Liver (tissue), 3 donors: ENCODE data around the gene CES2.

Experiments
- EGR1 ChIP-seq, 2 donors: IDR thresholded peaks; 2 replicates each; pipeline ENCODE4 v1.6.1; 2016 to 2018; ENCODE audit warnings: antibody characterized with exemption in 2 of 2, low read depth in 2 of 2
- HNF4A ChIP-seq, 2 donors: conservative IDR thresholded peaks; 2 replicates each; pipeline ENCODE4 v1.6.1; 2016; ENCODE audit warnings: antibody characterized with exemption in 2 of 2, mild to moderate bottlenecking in 2 of 2
- TF ChIP-seq, protein P1 (sequence below): fragments of 150-350 bp; IDR thresholded peaks from 2 replicates; pipeline ENCODE4 v1.5.1; 2017; ENCODE audit warnings: improper control_type of control experiment, low read depth, low read length; ENCODE audit not compliant: missing input control
- TF ChIP-seq, protein P2 (sequence below): IDR thresholded peaks from 2 replicates; pipeline ENCODE4 v1.6.1; 2016; ENCODE audit warnings: antibody characterized with exemption, mild to moderate bottlenecking
- TF ChIP-seq, protein P3 (sequence below): IDR thresholded peaks from 2 replicates; pipeline ENCODE4 v1.6.1; 2016; ENCODE audit warnings: antibody characterized with exemption
- donor health status: healthy.
- donor health status: healthy.

DNA sequence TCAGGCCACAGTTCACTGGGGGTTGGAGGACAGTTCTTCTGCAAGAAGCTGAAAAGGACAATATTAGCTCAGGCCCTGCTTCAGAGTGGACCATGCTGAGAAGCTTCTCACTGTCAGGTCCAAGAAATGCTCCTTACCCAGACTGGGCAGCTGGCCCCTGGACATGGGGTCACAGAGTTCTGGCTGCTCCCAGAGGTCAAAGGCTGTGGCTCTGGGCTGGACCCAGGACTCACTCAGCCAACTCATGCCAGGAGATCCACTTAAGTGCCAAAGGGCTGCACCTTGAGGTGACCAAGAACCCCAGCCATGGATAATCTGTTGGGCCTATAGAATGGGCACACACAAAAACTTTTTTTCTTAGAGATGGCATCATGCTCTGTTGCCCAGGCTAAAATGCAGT is 4.0 kb downstream of the CES2 start:
- TF ChIP-seq, protein P1, sequence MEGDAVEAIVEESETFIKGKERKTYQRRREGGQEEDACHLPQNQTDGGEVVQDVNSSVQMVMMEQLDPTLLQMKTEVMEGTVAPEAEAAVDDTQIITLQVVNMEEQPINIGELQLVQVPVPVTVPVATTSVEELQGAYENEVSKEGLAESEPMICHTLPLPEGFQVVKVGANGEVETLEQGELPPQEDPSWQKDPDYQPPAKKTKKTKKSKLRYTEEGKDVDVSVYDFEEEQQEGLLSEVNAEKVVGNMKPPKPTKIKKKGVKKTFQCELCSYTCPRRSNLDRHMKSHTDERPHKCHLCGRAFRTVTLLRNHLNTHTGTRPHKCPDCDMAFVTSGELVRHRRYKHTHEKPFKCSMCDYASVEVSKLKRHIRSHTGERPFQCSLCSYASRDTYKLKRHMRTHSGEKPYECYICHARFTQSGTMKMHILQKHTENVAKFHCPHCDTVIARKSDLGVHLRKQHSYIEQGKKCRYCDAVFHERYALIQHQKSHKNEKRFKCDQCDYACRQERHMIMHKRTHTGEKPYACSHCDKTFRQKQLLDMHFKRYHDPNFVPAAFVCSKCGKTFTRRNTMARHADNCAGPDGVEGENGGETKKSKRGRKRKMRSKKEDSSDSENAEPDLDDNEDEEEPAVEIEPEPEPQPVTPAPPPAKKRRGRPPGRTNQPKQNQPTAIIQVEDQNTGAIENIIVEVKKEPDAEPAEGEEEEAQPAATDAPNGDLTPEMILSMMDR: no peak
- TF ChIP-seq HNF4A (conservative IDR thresholded peaks at IDR 0.05): peak; percentile 72 to 76
- TF ChIP-seq, protein P2, sequence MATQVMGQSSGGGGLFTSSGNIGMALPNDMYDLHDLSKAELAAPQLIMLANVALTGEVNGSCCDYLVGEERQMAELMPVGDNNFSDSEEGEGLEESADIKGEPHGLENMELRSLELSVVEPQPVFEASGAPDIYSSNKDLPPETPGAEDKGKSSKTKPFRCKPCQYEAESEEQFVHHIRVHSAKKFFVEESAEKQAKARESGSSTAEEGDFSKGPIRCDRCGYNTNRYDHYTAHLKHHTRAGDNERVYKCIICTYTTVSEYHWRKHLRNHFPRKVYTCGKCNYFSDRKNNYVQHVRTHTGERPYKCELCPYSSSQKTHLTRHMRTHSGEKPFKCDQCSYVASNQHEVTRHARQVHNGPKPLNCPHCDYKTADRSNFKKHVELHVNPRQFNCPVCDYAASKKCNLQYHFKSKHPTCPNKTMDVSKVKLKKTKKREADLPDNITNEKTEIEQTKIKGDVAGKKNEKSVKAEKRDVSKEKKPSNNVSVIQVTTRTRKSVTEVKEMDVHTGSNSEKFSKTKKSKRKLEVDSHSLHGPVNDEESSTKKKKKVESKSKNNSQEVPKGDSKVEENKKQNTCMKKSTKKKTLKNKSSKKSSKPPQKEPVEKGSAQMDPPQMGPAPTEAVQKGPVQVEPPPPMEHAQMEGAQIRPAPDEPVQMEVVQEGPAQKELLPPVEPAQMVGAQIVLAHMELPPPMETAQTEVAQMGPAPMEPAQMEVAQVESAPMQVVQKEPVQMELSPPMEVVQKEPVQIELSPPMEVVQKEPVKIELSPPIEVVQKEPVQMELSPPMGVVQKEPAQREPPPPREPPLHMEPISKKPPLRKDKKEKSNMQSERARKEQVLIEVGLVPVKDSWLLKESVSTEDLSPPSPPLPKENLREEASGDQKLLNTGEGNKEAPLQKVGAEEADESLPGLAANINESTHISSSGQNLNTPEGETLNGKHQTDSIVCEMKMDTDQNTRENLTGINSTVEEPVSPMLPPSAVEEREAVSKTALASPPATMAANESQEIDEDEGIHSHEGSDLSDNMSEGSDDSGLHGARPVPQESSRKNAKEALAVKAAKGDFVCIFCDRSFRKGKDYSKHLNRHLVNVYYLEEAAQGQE: no peak
- TF ChIP-seq EGR1 (IDR thresholded peaks at IDR 0.05; ENCODE audit: low read depth in 2 of 2): no peak
- TF ChIP-seq, protein P3, sequence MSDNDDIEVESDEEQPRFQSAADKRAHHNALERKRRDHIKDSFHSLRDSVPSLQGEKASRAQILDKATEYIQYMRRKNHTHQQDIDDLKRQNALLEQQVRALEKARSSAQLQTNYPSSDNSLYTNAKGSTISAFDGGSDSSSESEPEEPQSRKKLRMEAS: no peak
